OCI-LY3 (cell line): Measurements from ENCODE around the gene P2RX7.
"Not testable (repeated sequence)": the region's sequence is repeated elsewhere in the genome, so short reads cannot be mapped to it uniquely, and the experiment has no call there.

Experiments
- H2AFZ ChIP-seq: fragments of 200-600, 300-600 bp; shearing (Covaris generic); 2 replicates; pipeline ENCODE4 v1.6.0; 2014; ENCODE audit warnings: antibody characterized with exemption, low read depth, low read length
- H3K27ac ChIP-seq: fragments of 200-600, 300-600 bp; sonication (generic); 2 replicates; pipeline ENCODE4 v1.5.1; 2014; ENCODE audit warnings: mild to moderate bottlenecking, low read length, moderate library complexity, mixed read lengths
- H3K27me3 ChIP-seq: fragments of 200-600, 300-600 bp; sonication (generic); 2 replicates; pipeline ENCODE4 v1.6.1; 2014; ENCODE audit warnings: low read depth, low read length, mixed read lengths
- H3K36me3 ChIP-seq: fragments of 200-600, 300-600 bp; sonication (generic); replicated peaks from 2 replicates; pipeline ENCODE3; 2014; ENCODE audit warnings: low read depth, low read length, mixed read lengths
- H3K4me1 ChIP-seq: fragments of 300-600, 200-600 bp; sonication (generic); 2 replicates; pipeline ENCODE4 v1.6.1; 2014; ENCODE audit warnings: low read length, mixed read lengths
- H3K4me2 ChIP-seq: fragments of 200-600, 300-600 bp; sonication (generic); 2 replicates; pipeline ENCODE4 v1.6.1; 2014; ENCODE audit warnings: low read length, mixed read lengths
- H3K4me3 ChIP-seq: fragments of 300-600, 200-600 bp; sonication (generic); 2 replicates; pipeline ENCODE4 v1.5.1; 2014; ENCODE audit warnings: antibody characterized with exemption, mild to moderate bottlenecking, low read length, moderate library complexity
- H3K79me2 ChIP-seq: fragments of 300-600, 200-600 bp; shearing (Covaris generic); 2 replicates; pipeline ENCODE4 v1.6.1; 2014; ENCODE audit warnings: mild to moderate bottlenecking, low read length, mixed read lengths
- H3K9ac ChIP-seq: fragments of 300-600, 200-600 bp; shearing (Covaris generic); 2 replicates; pipeline ENCODE4 v1.6.0; 2014; ENCODE audit warnings: mild to moderate bottlenecking, low read length, moderate library complexity
- H3K9me3 ChIP-seq: fragments of 200-600, 300-600 bp; shearing (Covaris generic); 2 replicates; pipeline ENCODE4 v1.6.1; 2014; ENCODE audit warnings: low read length, mixed read lengths; ENCODE audit not compliant: insufficient read depth
- H4K20me1 ChIP-seq: fragments of 200-600, 300-600 bp; sonication (generic); 2 replicates; pipeline ENCODE4 v1.6.1; 2016; ENCODE audit warnings: low read length, mixed read lengths; ENCODE audit not compliant: insufficient read depth
- CTCF ChIP-seq: fragments of 200-600, 300-600 bp; sonication (generic); IDR thresholded peaks from 2 replicates; pipeline ENCODE4 v1.5.1; 2014; ENCODE audit warnings: antibody characterized with exemption, low read length, low read depth
- EZH2phosphoT487 ChIP-seq: fragments of 200-600 bp; shearing (Covaris generic); IDR thresholded peaks from 2 replicates; pipeline ENCODE4 v1.6.1; 2018; ENCODE audit warnings: antibody characterized with exemption, mixed run types, low read depth

P2RX7 gene

GRCh38 chr12:121162985-121163384, 30.3 kb downstream of the P2RX7 start:
- TF ChIP-seq EZH2phosphoT487 (no peak), CTCF (no peak)
- Histone ChIP-seq H3K4me3 (no peak overlapping the region), H3K79me2 (no peaks in the 10 kb centered on the region), H3K27me3 (0 out of 2 replicates have a peak, but pooled peaks cover 7% of the 10 kb centered on the region), H3K4me2 (no peak overlapping the region), H4K20me1 (no peaks in the 10 kb centered on the region), H3K27ac (no peak overlapping the region), H3K4me1 (peaks cover 17% of the 10 kb centered on the region), H3K9me3 (peaks cover 5% of the 10 kb centered on the region), H3K9ac (no peak overlapping the region), H2AFZ (no peak overlapping the region), H3K36me3 (peaks cover 6% of the 10 kb centered on the region)

DNA sequence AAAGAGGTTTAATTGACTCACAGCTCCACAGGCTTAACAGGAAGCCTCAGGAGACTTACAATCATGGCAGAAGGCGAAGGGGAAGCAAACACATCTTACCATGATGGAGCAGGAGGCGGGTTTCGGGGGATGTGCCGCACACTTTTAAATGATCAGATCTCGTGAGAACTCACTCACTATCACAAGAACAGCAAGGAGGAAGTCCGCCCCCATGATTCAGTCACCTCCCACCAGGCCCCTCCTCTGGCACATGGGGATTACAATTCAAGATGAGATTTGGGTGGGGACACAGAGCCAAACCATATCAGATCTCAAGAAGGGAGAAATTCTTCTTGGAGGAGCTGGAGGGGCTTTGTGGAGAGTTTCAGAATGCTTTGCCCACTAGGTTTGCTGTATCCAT, 32.2 kb downstream of the P2RX7 start:
- H3K9me3 ChIP-seq, H3K4me3 ChIP-seq, H3K4me1 ChIP-seq, H3K27ac ChIP-seq, H3K36me3 ChIP-seq, H2AFZ ChIP-seq, H3K79me2 ChIP-seq, H3K4me2 ChIP-seq, H3K9ac ChIP-seq, H4K20me1 ChIP-seq, H3K27me3 ChIP-seq: not testable (repeated sequence)

DNA sequence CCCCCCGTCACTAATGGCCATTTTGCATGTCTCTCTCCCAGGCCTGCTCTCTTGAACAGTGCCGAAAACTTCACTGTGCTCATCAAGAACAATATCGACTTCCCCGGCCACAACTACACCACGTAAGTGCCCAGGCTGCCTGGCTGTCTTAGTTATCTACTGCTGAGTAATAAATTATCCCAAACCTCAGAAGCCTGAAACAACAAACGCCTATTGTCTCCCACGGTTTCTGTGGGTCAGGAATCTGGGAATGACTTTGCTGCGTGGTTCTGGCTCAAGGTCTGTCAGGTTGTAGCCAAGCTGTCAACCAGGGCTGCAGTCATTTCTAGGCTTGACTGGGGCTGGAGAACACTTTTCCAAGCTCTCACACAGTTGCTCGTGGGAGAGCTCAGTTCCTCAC, 32.6 kb downstream of the P2RX7 start:
- TF ChIP-seq CTCF: no peak
- no peak overlapping the region for H3K9ac ChIP-seq
- H4K20me1 ChIP-seq: no peaks in the 10 kb centered on the region
- no peaks in the 10 kb centered on the region for H3K36me3 ChIP-seq
- no peaks in the 10 kb centered on the region for H3K9me3 ChIP-seq
- H3K4me1 ChIP-seq: peaks cover 6% of the 10 kb centered on the region; the same call in 1 of the 2 replicates
- no peak overlapping the region for H2AFZ ChIP-seq
- H3K4me3 ChIP-seq: no peak overlapping the region
- no peak overlapping the region for H3K4me2 ChIP-seq
- H3K27me3 ChIP-seq: 0 out of 2 replicates have a peak, but pooled peaks cover 7% of the 10 kb centered on the region
- H3K79me2 ChIP-seq: no peaks in the 10 kb centered on the region
- no peak overlapping the region for H3K27ac ChIP-seq

GRCh38 chr12:121166356-121166755, 33.7 kb downstream of the P2RX7 start:
- Histone ChIP-seq H3K27ac (no peak overlapping the region), H3K9me3 (no peaks in the 10 kb centered on the region), H3K9ac (no peak overlapping the region), H3K27me3 (0 out of 2 replicates have a peak, but pooled peaks cover 7% of the 10 kb centered on the region), H4K20me1 (no peaks in the 10 kb centered on the region), H3K79me2 (no peaks in the 10 kb centered on the region), H3K36me3 (no peaks in the 10 kb centered on the region), H2AFZ (no peak overlapping the region), H3K4me1 (peaks cover 6% of the 10 kb centered on the region; the same call in 1 of the 2 replicates), H3K4me3 (no peak overlapping the region), H3K4me2 (no peak overlapping the region)
- TF ChIP-seq EZH2phosphoT487 (no peak), CTCF (no peak)
